OCI-LY1 (cell line): ENCODE measurements around the gene ST3GAL4.

Experiments
- H2AFZ ChIP-seq: fragments of 200-600 bp; sonication (generic), shearing (Covaris generic); 2 replicates; pipeline ENCODE4 v1.6.0; 2014; ENCODE audit warnings: antibody characterized with exemption, mild to moderate bottlenecking, low read length
- H3F3A ChIP-seq: fragments of 200-600 bp; sonication (generic), shearing (Covaris generic); 2 replicates; pipeline ENCODE4 v1.6.0; 2014; ENCODE audit warnings: mild to moderate bottlenecking, antibody characterized with exemption, low read length, moderate library complexity; ENCODE audit not compliant: insufficient read depth
- H3K27ac ChIP-seq: fragments of 200-600 bp; sonication (generic); 2 replicates; pipeline ENCODE4 v1.5.1; 2014; ENCODE audit warnings: low read length, mixed run types, mild to moderate bottlenecking, low read depth; ENCODE audit not compliant: poor library complexity, severe bottlenecking
- H3K27me3 ChIP-seq: fragments of 200-600 bp; sonication (generic); 2 replicates; pipeline ENCODE4 v1.6.0; 2014; ENCODE audit warnings: antibody characterized with exemption, mild to moderate bottlenecking, low read length, moderate library complexity; ENCODE audit not compliant: insufficient read depth
- H3K36me3 ChIP-seq: fragments of 200-600 bp; sonication (generic); 2 replicates; pipeline ENCODE4 v1.6.1; 2014; ENCODE audit warnings: mild to moderate bottlenecking, antibody characterized with exemption, low read length, moderate library complexity, mixed read lengths; ENCODE audit not compliant: insufficient read depth
- H3K4me1 ChIP-seq: fragments of 200-600 bp; sonication (generic); 2 replicates; pipeline ENCODE4 v1.5.1; 2014; ENCODE audit warnings: mild to moderate bottlenecking, low read length, moderate library complexity; ENCODE audit not compliant: insufficient read depth, severe bottlenecking
- H3K4me2 ChIP-seq: fragments of 200-600 bp; sonication (generic), shearing (Covaris generic); 2 replicates; pipeline ENCODE4 v1.6.1; 2014; ENCODE audit warnings: low read length
- H3K4me3 ChIP-seq: fragments of 200-600 bp; sonication (generic); 2 replicates; pipeline ENCODE4 v1.5.1; 2014; ENCODE audit warnings: low read length, low read depth, mild to moderate bottlenecking, mixed read lengths; ENCODE audit not compliant: poor library complexity, severe bottlenecking
- H3K79me2 ChIP-seq: fragments of 200-600 bp; shearing (Covaris generic); 2 replicates; pipeline ENCODE4 v1.6.1; 2016; ENCODE audit warnings: mixed run types, low read length, mixed read lengths; ENCODE audit not compliant: insufficient read depth
- H3K9ac ChIP-seq: fragments of 200-600 bp; sonication (generic), shearing (Covaris generic); 2 replicates; pipeline ENCODE4 v1.6.1; 2014; ENCODE audit warnings: mild to moderate bottlenecking, low read length, mixed read lengths
- H3K9me2 ChIP-seq: fragments of 200-600 bp; sonication (generic), shearing (Covaris generic); 2 replicates; pipeline ENCODE4 v1.6.1; 2014; ENCODE audit warnings: low read depth, mild to moderate bottlenecking, low read length, mixed read lengths
- H3K9me3 ChIP-seq: fragments of 200-600 bp; shearing (Covaris generic); 2 replicates; pipeline ENCODE4 v1.6.1; 2014; ENCODE audit warnings: low read length, mixed read lengths
- H4K20me1 ChIP-seq: fragments of 200-600 bp; sonication (generic), shearing (Covaris generic); 2 replicates; pipeline ENCODE4 v1.6.0; 2016; ENCODE audit warnings: mild to moderate bottlenecking, low read length; ENCODE audit not compliant: insufficient read depth
- CTCF ChIP-seq: fragments of 200-600 bp; sonication (generic), shearing (Covaris generic); IDR thresholded peaks from 2 replicates; pipeline ENCODE4 v1.5.1; 2017; ENCODE audit warnings: mild to moderate bottlenecking, antibody characterized with exemption, low read length, moderate library complexity, mixed read lengths
- EZH2 ChIP-seq: fragments of 200-600 bp; sonication (generic), shearing (Covaris generic); IDR thresholded peaks from 2 replicates; pipeline ENCODE4 v1.8.0; 2017; ENCODE audit warnings: borderline replicate concordance, mixed run types, mild to moderate bottlenecking, antibody characterized with exemption, low read length, moderate library complexity, mixed read lengths

The ST3GAL4 gene

GRCh38 chr11:126357969-126358762, 2.7 kb downstream of the ST3GAL4 start:
- Histone ChIP-seq H3K4me3 (no peak overlapping the region), H2AFZ (no peak overlapping the region), H3K79me2 (no peaks in the 10 kb centered on the region), H3K9me2 (no peaks in the 10 kb centered on the region), H3F3A (no peaks in the 10 kb centered on the region), H3K9ac (no peak overlapping the region), H3K4me1 (peaks cover 21% of the 10 kb centered on the region), H3K36me3 (no peaks in the 10 kb centered on the region), H3K27me3 (no peaks in the 10 kb centered on the region; the same call in 1 of the 2 replicates), H3K9me3 (no peaks in the 10 kb centered on the region), H3K27ac (no peak overlapping the region), H3K4me2 (no peak overlapping the region), H4K20me1 (no peaks in the 10 kb centered on the region)
- TF ChIP-seq EZH2 (no peak), CTCF (no peak)

- no peaks in the 10 kb centered on the region for H3F3A ChIP-seq
- H3K36me3 ChIP-seq, result no peaks in the 10 kb centered on the region
- no peaks in the 10 kb centered on the region for H3K79me2 ChIP-seq
- H3K4me3 ChIP-seq, result no peak overlapping the region
- TF ChIP-seq EZH2 (no peak), CTCF (no peak)
- H3K9me2 ChIP-seq, result no peaks in the 10 kb centered on the region
- no peak overlapping the region for H3K4me2 ChIP-seq
- no peaks in the 10 kb centered on the region for H4K20me1 ChIP-seq
- H3K27ac ChIP-seq, result no peak overlapping the region
- no peaks in the 10 kb centered on the region; the same call in 1 of the 2 replicates for H3K27me3 ChIP-seq
- peaks cover 15% of the 10 kb centered on the region for H3K4me1 ChIP-seq
- no peaks in the 10 kb centered on the region for H3K9me3 ChIP-seq
- H3K9ac ChIP-seq, result no peak overlapping the region
- no peak overlapping the region for H2AFZ ChIP-seq
Observed at GRCh38 chr11:126358763-126359160, 3.3 kb downstream of the ST3GAL4 start.

- H2AFZ ChIP-seq, result no peak overlapping the region
- H3K4me2 ChIP-seq, result no peak overlapping the region
- no peak overlapping the region for H3K27ac ChIP-seq
- H3K4me1 ChIP-seq, result peaks cover 10% of the 10 kb centered on the region
- H3F3A ChIP-seq, result no peaks in the 10 kb centered on the region
- no peak for TF ChIP-seq CTCF
- no peak for TF ChIP-seq EZH2
- no peaks in the 10 kb centered on the region for H3K36me3 ChIP-seq
- H3K9me2 ChIP-seq, result no peaks in the 10 kb centered on the region
- H3K27me3 ChIP-seq, result no peaks in the 10 kb centered on the region; the same call in 1 of the 2 replicates
- no peak overlapping the region for H3K4me3 ChIP-seq
- H3K9me3 ChIP-seq, result no peaks in the 10 kb centered on the region
- no peaks in the 10 kb centered on the region for H3K79me2 ChIP-seq
- no peaks in the 10 kb centered on the region for H4K20me1 ChIP-seq
- no peak overlapping the region for H3K9ac ChIP-seq
Observed at GRCh38 chr11:126359431-126360048, 4.1 kb downstream of the ST3GAL4 start.
